Prostate gland (tissue), 2 donors: ENCODE data around the gene ZNF18.

Source experiments
- POLR2A ChIP-seq: fragments of 450-650 bp; IDR thresholded peaks from one replicate; pipeline ENCODE4 v1.6.1; 2016; ENCODE audit warnings: antibody characterized with exemption, mild to moderate bottlenecking
- TF ChIP-seq, protein P1 (sequence below), 4 experiments: fragments of 200-600 bp in 2 of 4; fragments of 450-650 bp in 2 of 4; sonication (generic) in 2 of 4; IDR thresholded peaks; 1 replicate in 3 of 4; 2 replicates in 1 of 4; pipeline ENCODE4 v1.5.1; 2016 to 2019; ENCODE audit warnings: antibody characterized with exemption in 4 of 4, mild to moderate bottlenecking in 2 of 4, moderate library complexity in 2 of 4

- TF ChIP-seq POLR2A = no peak
- TF ChIP-seq, protein P1, sequence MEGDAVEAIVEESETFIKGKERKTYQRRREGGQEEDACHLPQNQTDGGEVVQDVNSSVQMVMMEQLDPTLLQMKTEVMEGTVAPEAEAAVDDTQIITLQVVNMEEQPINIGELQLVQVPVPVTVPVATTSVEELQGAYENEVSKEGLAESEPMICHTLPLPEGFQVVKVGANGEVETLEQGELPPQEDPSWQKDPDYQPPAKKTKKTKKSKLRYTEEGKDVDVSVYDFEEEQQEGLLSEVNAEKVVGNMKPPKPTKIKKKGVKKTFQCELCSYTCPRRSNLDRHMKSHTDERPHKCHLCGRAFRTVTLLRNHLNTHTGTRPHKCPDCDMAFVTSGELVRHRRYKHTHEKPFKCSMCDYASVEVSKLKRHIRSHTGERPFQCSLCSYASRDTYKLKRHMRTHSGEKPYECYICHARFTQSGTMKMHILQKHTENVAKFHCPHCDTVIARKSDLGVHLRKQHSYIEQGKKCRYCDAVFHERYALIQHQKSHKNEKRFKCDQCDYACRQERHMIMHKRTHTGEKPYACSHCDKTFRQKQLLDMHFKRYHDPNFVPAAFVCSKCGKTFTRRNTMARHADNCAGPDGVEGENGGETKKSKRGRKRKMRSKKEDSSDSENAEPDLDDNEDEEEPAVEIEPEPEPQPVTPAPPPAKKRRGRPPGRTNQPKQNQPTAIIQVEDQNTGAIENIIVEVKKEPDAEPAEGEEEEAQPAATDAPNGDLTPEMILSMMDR (IDR thresholded peaks at IDR 0.05) = no peak
These were observed 27.1 kb upstream of the ZNF18 start for GRCh38 chr17:12024327-12024726.
